Upper lobe of left lung (tissue), 4 donors: ENCODE measurements around the gene FAM177A1.

ENCODE experiments used
- CTCF ChIP-seq, 6 experiments: fragments of 450-650 bp in 4 of 6; fragments of 200-600 bp in 2 of 6; sonication (generic) in 2 of 6; IDR thresholded peaks; one replicate each; pipeline ENCODE4 v1.5.1; 2016 to 2019; ENCODE audit warnings: antibody characterized with exemption in 6 of 6
- EP300 ChIP-seq, 4 donors: sonication (generic); formaldehyde crosslinking; IDR thresholded peaks; one replicate each; pipeline ENCODE4 v1.5.1; 2017; ENCODE audit warnings: antibody characterized with exemption in 4 of 4, control low read depth in 2 of 4
- POLR2A ChIP-seq, 4 donors: fragments of 450-650 bp; IDR thresholded peaks; one replicate each; pipeline ENCODE4 v1.5.1; 2016 to 2017; ENCODE audit warnings: antibody characterized with exemption in 4 of 4, mild to moderate bottlenecking in 2 of 4

GRCh38 chr14:35042632-35043031 is 3.4 kb upstream of the FAM177A1 start:
- no peak for TF ChIP-seq EP300 (IDR thresholded peaks at IDR 0.05)
- TF ChIP-seq POLR2A (IDR thresholded peaks at IDR 0.05) = no peak
- TF ChIP-seq CTCF (IDR thresholded peaks at IDR 0.05) = no peak
